CD4-positive, alpha-beta T cell treated with Interleukin-17A for 1 hour (primary cell): ENCODE results near the gene TRIM4.
"Not testable (repeated sequence)": the region's sequence is repeated elsewhere in the genome, so short reads cannot be mapped to it uniquely, and the experiment has no call there.

ENCODE experiments used
- DNase-seq: peaks from one replicate; pipeline ENCODE4 v3.0.0-alpha.2; 2020

The TRIM4 gene

DNA sequence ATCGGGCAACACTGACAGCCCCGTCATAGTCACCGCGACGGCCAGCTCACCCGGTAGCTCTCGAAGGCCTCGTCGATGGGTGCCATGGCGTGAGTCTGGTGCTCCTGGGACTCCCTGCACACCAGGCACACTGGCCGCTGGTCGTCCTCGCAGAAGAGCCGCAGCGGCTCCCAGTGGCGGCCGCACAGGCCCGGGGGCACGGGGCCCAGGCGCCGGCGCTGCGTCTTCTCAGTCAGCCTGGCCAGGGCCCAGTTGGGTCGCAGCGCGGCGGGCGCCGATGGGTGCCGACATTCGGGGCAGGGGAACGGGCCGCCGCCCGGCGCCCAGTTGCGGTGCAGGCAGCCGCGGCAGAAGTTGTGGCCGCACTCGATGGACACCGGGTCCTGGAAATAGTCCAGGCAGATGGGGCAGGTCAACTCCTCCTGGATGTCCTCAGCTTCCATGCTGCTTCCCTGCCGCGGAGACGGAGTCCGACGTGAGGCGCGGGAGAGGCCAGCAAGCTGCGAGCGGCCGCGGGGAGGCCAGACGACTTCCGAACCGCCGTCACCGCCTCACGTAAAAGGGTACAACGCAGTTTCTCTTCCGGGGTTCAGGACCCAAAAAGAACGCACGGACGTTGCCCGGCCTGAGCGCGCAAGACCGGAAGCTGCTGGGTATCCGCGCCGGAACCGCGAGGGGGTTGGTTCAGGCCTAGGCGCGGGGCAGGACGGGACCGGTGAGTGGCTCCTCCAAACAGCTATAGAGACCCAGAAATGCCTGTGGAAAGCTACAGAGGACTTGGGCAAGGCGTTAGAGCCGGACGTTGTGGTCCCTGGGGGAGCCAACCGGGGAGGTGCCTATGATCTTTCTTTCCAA, at the start of gene TRIM4:
Gene TRIM4, minus strand, starts transcription at position 572 of the 855 bp plus-strand sequence. Its CDS starts 129 bp downstream, at position 443.
- peak; percentile 92 for DNase-seq

DNA sequence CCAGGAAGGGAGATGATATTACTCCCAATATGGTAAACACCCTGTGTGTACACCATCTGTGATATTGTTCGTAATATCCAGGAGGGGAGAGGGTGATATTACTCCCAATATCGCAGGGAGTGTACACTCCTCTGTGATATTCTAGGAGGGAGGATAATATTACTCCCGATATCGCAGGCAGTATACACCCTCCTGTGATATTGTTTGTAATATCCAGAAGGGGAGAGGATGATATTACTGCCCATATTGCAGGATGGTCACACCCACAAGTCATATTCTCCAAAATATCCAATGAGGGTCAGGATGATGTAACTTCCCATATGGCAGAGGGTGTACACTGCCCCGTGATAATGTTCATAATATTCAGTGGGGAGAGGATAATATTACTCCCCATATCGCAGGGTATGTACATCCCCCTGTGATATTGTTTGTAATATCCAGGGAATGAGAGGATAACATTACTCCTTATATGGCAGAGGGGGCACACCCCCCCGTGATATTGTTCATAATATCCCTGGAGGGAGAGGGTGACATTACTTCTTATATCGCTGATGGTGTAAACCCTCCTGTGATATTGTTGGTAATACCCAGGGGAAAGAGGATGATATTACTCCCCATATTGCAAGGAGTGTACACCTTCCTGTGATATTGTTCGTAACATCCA, 39.4 kb upstream of the TRIM4 start:
- DNase-seq, result no peak

DNA sequence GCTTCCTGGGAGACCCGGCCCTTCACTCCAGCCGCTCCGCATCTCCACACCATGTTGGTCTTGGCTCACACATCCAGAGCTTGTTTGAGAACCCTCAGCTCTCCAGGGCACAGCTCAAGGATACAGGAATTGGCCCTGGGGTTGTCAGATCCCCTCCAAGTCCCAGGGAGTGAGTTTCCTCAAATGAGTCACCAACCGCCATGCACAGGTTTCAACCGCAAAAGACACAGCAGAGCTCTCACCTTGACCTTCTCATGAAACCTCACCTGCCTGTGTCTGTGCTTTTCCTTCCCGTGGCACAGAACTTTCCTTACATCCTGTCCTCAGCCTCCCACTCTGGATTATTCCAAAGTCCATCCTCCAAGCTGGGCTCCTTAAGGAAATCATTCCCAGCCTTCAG, 35.9 kb upstream of the TRIM4 start:
- DNase-seq, result no peak

DNA sequence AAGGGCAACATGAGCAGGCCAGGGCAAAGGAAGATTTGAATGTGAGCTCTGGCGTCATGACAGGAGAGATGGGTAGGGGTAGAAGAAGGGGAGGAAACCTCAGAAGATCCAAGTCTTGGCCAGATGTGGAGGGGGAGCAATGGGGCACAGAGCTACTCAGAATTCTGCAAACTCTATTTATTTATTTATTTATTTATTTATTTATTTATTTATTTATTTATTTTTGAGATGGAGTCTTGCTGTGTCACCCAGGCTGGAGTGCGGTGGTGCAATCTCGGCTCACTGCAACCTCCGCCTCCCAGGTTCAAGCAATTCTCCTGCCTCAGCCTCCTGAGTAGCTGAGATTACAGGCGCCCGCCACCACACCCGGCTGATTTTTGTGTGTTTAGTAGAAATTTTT, 35.3 kb upstream of the TRIM4 start:
- DNase-seq, result not testable (repeated sequence)

- DNase-seq, result no peak
These were observed 34.3 kb upstream of the TRIM4 start for GRCh38 chr7:99953649-99954048.

DNA sequence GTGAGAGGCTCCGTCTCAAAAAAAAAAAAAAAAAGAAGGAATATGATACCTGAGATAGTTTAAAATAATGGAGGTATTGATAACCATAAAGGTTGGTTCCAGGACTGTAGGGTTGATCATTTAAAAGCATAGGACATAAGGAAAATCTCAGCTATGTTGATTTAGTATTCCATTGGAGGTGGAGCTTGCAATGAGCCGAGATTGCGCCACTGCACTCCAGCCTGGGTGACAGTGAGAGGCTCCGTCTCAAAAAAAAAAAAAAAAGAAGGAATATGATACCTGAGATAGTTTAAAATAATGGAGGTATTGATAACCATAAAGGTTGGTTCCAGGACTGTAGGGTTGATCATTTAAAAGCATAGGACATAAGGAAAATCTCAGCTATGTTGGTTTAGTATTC, 33.3 kb upstream of the TRIM4 start:
- not testable (repeated sequence) for DNase-seq

DNA sequence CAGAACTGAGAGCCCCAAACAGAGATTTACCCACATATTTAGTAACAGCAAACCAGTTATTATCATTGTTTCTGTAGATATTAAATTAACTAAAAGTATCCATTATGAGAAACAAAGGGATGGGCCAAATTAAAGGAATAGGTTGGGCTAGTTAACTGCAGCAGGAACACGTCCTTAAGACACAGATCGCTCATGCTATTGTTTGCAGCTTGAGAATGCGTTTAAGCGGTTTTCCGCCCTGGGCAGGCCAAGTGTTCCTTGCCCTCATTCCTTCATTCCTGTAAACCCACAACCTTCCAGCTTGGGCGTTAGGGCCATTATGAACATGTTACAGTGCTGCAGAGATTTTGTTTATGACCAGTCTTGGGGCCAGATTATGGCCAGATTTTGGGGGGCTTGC, 31.5 kb upstream of the TRIM4 start:
- DNase-seq, result not testable (repeated sequence)

GRCh38 chr7:99949645-99950228, 30.4 kb upstream of the TRIM4 start:
- DNase-seq, result peak; percentile 25

GRCh38 chr7:99947608-99948007, 28.3 kb upstream of the TRIM4 start:
- no peak for DNase-seq

GRCh38 chr7:99944497-99945070, 25.3 kb upstream of the TRIM4 start:
- DNase-seq, result no peak

- DNase-seq, result no peak
These were observed 24.5 kb upstream of the TRIM4 start for GRCh38 chr7:99943641-99944496.

DNA sequence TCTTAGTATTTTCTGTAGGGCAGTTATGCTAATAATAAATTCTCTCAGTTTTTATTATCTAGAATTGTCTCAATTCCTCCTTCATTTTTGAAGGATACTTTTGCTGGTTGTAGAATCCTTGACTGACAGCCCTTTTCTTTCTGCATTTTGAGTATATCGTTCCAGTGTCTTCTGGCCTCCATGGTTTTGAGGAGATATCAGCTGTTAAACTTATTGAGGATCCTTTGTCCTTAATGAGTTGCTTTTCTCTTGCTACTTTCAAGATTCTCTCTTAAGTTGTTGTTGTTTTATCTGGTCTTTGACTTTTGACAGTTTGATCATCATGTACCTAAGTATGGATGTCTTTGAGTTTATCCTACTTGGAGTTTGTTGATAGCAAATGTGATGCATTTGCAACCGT, 19.0 kb upstream of the TRIM4 start:
- DNase-seq, result no peak

DNA sequence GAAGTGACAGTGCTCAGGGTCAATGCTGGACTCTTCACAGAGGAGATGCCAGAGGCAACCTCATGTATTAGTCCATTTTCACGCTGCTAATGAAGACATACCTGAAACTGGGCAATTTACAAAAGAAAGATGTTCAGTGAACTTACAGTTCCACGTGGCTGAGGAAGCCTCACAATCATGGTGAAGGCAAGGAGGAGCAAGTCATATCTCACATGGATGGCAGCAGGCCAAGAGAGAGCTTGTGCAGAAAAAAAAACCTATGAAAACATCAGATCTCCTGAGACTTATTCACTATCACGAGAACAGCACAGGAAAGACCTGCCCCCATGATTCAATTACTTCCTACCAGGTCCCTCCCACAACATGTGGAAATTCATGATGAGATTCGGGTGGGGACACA, 15.7 kb upstream of the TRIM4 start:
- DNase-seq, result not testable (repeated sequence)

GRCh38 chr7:99930376-99930775, 11.0 kb upstream of the TRIM4 start:
- DNase-seq, result no peak

DNA sequence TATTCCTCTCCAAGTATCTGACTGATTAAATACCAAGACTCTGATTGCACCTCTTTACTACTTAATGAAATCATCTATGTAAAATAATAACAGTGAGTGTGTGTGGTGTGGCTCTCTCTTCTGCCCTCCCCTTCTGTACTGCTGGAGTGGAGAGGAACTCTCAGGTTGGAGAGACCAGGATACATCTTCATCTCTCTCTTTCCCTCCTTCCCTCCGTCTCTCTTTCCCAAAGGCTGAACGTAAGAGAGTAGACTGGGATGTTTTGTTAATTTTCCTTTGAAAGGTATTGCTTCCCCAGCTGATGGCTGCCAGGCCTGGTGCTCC, 10.4 kb upstream of the TRIM4 start:
- DNase-seq, result no peak

DNA sequence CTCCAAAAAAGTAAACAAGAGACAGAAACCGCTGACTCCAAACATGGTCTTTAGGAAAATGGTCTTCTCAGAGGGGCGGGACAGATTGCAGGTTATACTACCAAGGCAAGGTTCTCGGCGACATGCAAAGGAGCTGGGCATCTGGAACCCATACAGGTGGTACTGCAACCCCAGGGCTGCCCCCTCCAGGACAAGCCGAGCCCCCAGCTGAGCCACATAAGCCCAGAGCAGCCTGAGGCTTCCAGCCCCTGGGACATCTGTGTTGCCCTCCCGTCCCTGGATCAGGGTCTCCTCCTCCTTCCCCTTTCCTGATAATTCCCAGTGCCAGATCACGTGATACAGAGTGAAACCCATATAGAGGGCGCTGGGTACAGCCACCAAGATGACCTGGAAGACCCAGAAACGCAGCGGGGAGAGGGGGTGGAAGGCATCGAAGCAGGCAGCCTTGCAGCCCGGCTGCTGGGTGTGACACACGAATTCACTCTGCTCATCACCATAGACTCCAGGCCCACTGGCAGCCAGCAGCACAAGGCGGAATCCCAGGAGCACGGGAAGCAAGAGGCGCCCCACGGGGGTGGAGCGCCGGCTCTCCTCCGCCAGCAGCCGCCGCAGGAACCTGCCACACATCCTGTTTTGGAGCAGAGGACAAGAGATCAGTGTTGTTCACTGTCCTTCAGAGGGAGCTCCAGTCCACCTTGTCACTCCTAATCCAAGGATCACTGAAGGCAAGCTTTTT, 9.8 kb upstream of the TRIM4 start, which contains the start of gene GJC3:
Gene GJC3, minus strand, starts transcription at position 627 of the 736 bp plus-strand sequence. Its CDS starts 0 bp downstream, at position 627.
- DNase-seq, result peak; percentile 49

- no peak for DNase-seq
These were observed 8.9 kb upstream of the TRIM4 start for GRCh38 chr7:99928188-99928587.

DNA sequence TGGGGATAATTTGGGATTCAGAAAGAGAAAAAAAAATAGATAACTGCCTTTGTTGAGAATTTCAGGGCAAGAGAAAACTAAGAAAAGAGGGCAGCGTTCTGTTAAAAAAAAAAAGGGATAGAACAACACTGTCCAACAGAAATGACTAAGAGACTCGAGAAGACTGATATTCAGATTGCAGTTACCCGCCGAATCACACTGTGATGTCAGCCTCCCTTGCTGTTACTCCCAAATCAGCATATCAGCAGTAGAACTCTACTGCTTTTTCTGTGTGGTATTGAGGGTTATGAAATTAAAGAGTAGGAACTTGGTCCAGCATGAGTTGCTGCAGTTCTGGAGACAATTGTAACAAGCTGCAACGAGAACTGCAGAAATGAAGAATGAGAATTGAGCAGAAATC, 8.2 kb upstream of the TRIM4 start:
- no peak for DNase-seq

GRCh38 chr7:99926321-99926720, 7.0 kb upstream of the TRIM4 start:
- no peak for DNase-seq

- DNase-seq, result no peak
These were observed 3.9 kb upstream of the TRIM4 start for GRCh38 chr7:99923200-99923599.

GRCh38 chr7:99920149-99920548, 819 bp upstream of the TRIM4 start:
- DNase-seq, result no peak

- no peak for DNase-seq
These were observed 433 bp upstream of the TRIM4 start for GRCh38 chr7:99919814-99920112.
